ENCODE data around the gene LXN. TPM values are rescaled to one million over a fixed set of nuclear protein-coding genes. Genes with fewer than 3 reads are reported as not detected.

The LXN gene
- total RNA-seq, 4 donors from 2014 or later, result 13.2 to 28.0 (median 15.2) TPM

GRCh38 chr3:158625881-158626280 lies 46.6 kb downstream of the LXN start:
- TF ChIP-seq, protein P1, sequence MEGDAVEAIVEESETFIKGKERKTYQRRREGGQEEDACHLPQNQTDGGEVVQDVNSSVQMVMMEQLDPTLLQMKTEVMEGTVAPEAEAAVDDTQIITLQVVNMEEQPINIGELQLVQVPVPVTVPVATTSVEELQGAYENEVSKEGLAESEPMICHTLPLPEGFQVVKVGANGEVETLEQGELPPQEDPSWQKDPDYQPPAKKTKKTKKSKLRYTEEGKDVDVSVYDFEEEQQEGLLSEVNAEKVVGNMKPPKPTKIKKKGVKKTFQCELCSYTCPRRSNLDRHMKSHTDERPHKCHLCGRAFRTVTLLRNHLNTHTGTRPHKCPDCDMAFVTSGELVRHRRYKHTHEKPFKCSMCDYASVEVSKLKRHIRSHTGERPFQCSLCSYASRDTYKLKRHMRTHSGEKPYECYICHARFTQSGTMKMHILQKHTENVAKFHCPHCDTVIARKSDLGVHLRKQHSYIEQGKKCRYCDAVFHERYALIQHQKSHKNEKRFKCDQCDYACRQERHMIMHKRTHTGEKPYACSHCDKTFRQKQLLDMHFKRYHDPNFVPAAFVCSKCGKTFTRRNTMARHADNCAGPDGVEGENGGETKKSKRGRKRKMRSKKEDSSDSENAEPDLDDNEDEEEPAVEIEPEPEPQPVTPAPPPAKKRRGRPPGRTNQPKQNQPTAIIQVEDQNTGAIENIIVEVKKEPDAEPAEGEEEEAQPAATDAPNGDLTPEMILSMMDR (IDR thresholded peaks at IDR 0.05; ENCODE audit: low read depth), result no peak

DNA sequence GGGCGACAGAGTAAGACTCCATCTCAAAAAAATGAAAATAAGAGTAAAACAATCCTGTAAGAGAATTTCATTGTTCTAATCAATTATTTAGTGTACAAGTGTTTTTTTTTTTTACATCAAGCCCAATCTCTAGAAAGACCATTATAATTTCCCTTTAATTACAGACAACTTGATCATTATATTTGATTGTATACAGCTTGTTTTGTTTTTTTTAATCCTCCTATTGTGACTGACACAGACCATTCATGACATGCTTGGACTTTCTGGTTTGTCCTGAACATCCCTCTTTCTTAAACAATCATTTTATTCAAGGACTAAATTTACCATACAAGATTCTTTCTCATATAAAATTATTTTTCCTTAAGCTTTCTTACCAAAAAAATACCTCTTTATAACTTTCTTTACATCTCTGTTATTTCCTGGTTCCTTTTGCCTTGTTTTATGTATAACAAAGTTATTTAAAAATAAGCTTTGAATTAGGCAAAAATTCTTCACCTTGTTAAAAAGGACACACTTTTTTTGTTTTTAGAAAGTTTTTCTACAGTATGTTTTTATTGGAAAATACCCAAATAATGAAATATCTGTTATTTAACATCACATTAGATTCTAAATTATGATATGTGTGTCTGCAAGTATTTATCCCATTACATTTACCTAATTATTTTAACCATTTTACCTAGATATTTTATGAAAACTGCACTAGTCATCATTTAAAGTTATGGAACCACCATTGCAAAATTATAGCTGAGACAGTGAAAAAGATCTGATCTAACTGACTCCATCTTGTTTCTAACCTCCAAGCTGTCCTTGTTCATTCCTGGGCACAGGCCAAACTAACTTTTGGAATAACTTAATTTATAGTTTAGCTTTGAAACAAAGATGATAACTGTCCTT lies 54.2 kb downstream of the LXN start:
- TF ChIP-seq, protein P1 (IDR thresholded peaks at IDR 0.05; ENCODE audit: low read depth), result no peak

Small RNAs within 50 kb of the gene (small RNA-seq; reads per million reads assigned to genes)
- gene AC025033.1 (not detected), gene AC080013.6 (not detected)

Other genes starting within 250 kb of the LXN start
- gene MLF1, start 101.5 kb downstream of the LXN start, total RNA-seq, result 1 to 10 TPM; 4.0 to 6.2 (median 4.5) TPM
- 10 to 100 TPM; 34.2 to 62.4 (median 49.0) TPM for gene GFM1, start 28.1 kb downstream of the LXN start, total RNA-seq
- 10 to 100 TPM in 1 of 4 donors, 1 to 10 TPM in 3; 6.2 to 39.9 (median 8.2) TPM for gene RARRES1, start 59.8 kb upstream of the LXN start, total RNA-seq
- 100 to 1,000 TPM in 3 of 4 donors, 10 to 100 TPM in 1; 61.2 to 282 (median 143) TPM for gene MFSD1, start 129.4 kb upstream of the LXN start, total RNA-seq

All from subcutaneous adipose tissue (tissue), 4 donors.